GM12878 (cell line): Measurements from ENCODE around the gene MPDZ. TPM values are rescaled to one million over a fixed set of nuclear protein-coding genes. Genes with fewer than 3 reads are reported as not detected.

Experiments
- ATAC-seq: fragments of 200-7000 bp; cut with Tn5 transposase; 3 replicates; pipeline ENCODE4 v1.9.1; 2020; ENCODE audit warnings: mild to moderate bottlenecking, moderate library complexity
- BruUV-seq: library from RNA; stranded (reverse); fragments of 400-500 nt; replicated peaks from 2 replicates; lab custom pipeline; 2021; lab: Mats Ljungman, UMichigan
- CTCF ChIA-PET: fragments of 300-600 bp; sonication (Branson Sonifier 250); formaldehyde crosslinking; extraction: SDS; loops from one replicate; lab custom pipeline; 2021; ENCODE audit warnings: inconsistent platforms; lab: Yijun Ruan, JAX
- POLR2A ChIA-PET: fragments of 350-600 bp; formaldehyde crosslinking; extraction: SDS; loops from one replicate; lab custom pipeline; 2021; ENCODE audit warnings: inconsistent platforms; lab: Charles Lee
- RAD21 ChIA-PET: fragments of 300-600 bp; sonication (Branson Sonifier 250); formaldehyde crosslinking; loops from one replicate; lab custom pipeline; 2023; ENCODE audit warnings: antibody characterized with exemption; ENCODE audit not compliant: unreplicated experiment; lab: Charles Lee
- SMC1A ChIA-PET: fragments of 300-600 bp; sonication (Branson Sonifier 250); formaldehyde crosslinking; loops from one replicate; lab custom pipeline; 2023; ENCODE audit not compliant: unreplicated experiment, uncharacterized antibody; lab: Charles Lee
- DNase-seq: peaks from one replicate; pipeline ENCODE4 v3.0.0-alpha.2; 2011; ENCODE audit warnings: low read depth, low spot score
- FAIRE-seq: peaks from 3 replicates; lab custom pipeline; 2011; peaks lifted over from hg19 to GRCh38; lab: Jason Lieb, UNC
- H2AFZ ChIP-seq: 2 replicates; pipeline ENCODE4 v1.6.0; 2011; ENCODE audit warnings: low read depth, low read length, control low read depth; ENCODE audit not compliant: control insufficient read depth
- H3K27ac ChIP-seq: 2 replicates; pipeline ENCODE4 v1.5.1; 2011; ENCODE audit warnings: control low read depth; ENCODE audit not compliant: control insufficient read depth, insufficient read depth
- H3K27me3 ChIP-seq, 2 experiments: replicated peaks in 1 of 2; 2 replicates each; pipeline versions ENCODE4 v1.6.0 to v1.6.1; 2011; ENCODE audit warnings: low read length in 1 of 2; ENCODE audit not compliant: control insufficient read depth in 2 of 2, insufficient read depth in 2 of 2
- H3K36me3 ChIP-seq, 2 experiments: 2 replicates each; pipeline ENCODE4 v1.5.1; 2011; ENCODE audit warnings: low read length in 1 of 2; ENCODE audit not compliant: control insufficient read depth in 2 of 2, insufficient read depth in 2 of 2
- H3K4me1 ChIP-seq: 2 replicates; pipeline ENCODE4 v1.6.1; 2011; ENCODE audit warnings: mild to moderate bottlenecking, low read length, moderate library complexity, mixed read lengths; ENCODE audit not compliant: control insufficient read depth, insufficient read depth
- H3K4me2 ChIP-seq: 2 replicates; pipeline ENCODE4 v1.6.0; 2011; ENCODE audit warnings: control low read depth; ENCODE audit not compliant: control insufficient read depth, insufficient read depth
- H3K4me3 ChIP-seq: fragments of 200-600 bp; sonication (generic); 2 replicates; pipeline ENCODE4 v1.5.1; 2016
- H3K79me2 ChIP-seq: 2 replicates; pipeline ENCODE4 v1.6.0; 2011; ENCODE audit warnings: low read length; ENCODE audit not compliant: control insufficient read depth, insufficient read depth
- H3K9ac ChIP-seq: 2 replicates; pipeline ENCODE4 v1.8.0; 2011; ENCODE audit warnings: low read length, control low read depth, mixed read lengths; ENCODE audit not compliant: control insufficient read depth, insufficient read depth
- H3K9me3 ChIP-seq: replicated peaks from 3 replicates; pipeline ENCODE4 v1.5.1; 2011; ENCODE audit warnings: mild to moderate bottlenecking, low read length; ENCODE audit not compliant: control insufficient read depth, insufficient read depth
- H4K20me1 ChIP-seq: 2 replicates; pipeline ENCODE4 v1.6.0; 2011; ENCODE audit not compliant: control insufficient read depth, insufficient read depth
- BACH1 ChIP-seq: fragments of 450-650 bp; IDR thresholded peaks from 2 replicates; pipeline ENCODE4 v1.6.1; 2017; ENCODE audit warnings: mild to moderate bottlenecking, borderline replicate concordance
- EZH2 ChIP-seq: IDR thresholded peaks from 2 replicates; pipeline ENCODE4 v1.6.1; 2012; ENCODE audit warnings: low read depth, mild to moderate bottlenecking, control low read depth, inconsistent platforms, low read length, borderline replicate concordance; ENCODE audit not compliant: control insufficient read depth
- IKZF2 ChIP-seq, 2 experiments: fragments of 450-650 bp; IDR thresholded peaks; 2 replicates each; pipeline ENCODE4 v1.6.1; 2017; ENCODE audit warnings: mild to moderate bottlenecking in 2 of 2, moderate library complexity in 2 of 2
- SMARCA5 ChIP-seq: fragments of 450-650 bp; IDR thresholded peaks from 2 replicates; pipeline ENCODE4 v1.6.1; 2017; ENCODE audit warnings: mild to moderate bottlenecking
- SREBF1 ChIP-seq: IDR thresholded peaks from 2 replicates; pipeline ENCODE4 v1.6.1; 2012; ENCODE audit warnings: mild to moderate bottlenecking, low read length
- ZNF274 ChIP-seq: IDR thresholded peaks from one replicate; pipeline ENCODE4 v1.8.0; 2011; ENCODE audit not compliant: insufficient read length, insufficient read depth
- WGBS: methylation state at CpG from one replicate; pipeline ENCODE4 v1.1.6; 2016; ENCODE audit warnings: low lambda C conversion rate; ENCODE audit not compliant: insufficient replicate concordance, insufficient coverage; ENCODE audit errors: missing lambda C conversion rate; 5-methylcytosine and 5-hydroxymethylcytosine counted together
- in situ Hi-C: fragments of 300-500 bp; cut with MboI; formaldehyde crosslinking; loops from 9 replicates; pipeline ENCODE4 v1.14.3; 2018; ENCODE audit warnings: mixed read lengths
- intact Hi-C: fragments of 100-400 bp; cut with micrococcal nuclease; formaldehyde crosslinking; loops from one replicate; pipeline ENCODE4 v1.14.2; 2022; ENCODE audit not compliant: unreplicated experiment
- polyA plus RNA-seq, 11 experiments: library from polyadenylated mRNA; depleted of rRNA in 4 of 11; unstranded in 6 of 11; stranded (reverse) in 5 of 11; fragments of >200 nt; fragmentation: Nextera tagmentation in 4 of 11; fragmentation: Illumina TruSeq in 1 of 11; extraction: Ambion mirVana in 4 of 11; extraction: Trizol in 1 of 11; gene quantifications; 1 replicate in 1 of 11; 2 replicates in 10 of 11; pipeline versions ENCODE4 v1.2.1 to v1.2.3, GENCODE V29; 2011 to 2016; ENCODE audit warnings: inconsistent platforms in 2 of 11, missing spikeins in 2 of 11, low read depth in 1 of 11
- total RNA-seq, 4 experiments: library from RNA; depleted of rRNA in 3 of 4; stranded (reverse); fragments of >200 nt in 3 of 4; fragmentation: Illumina TruSeq in 1 of 4; extraction: Trizol in 1 of 4; gene quantifications; 2 replicates each; pipeline versions ENCODE4 v1.2.1 to v1.2.3, GENCODE V29; 2013 to 2021
- TF ChIP-seq, protein P1 (sequence below): IDR thresholded peaks from 2 replicates; pipeline ENCODE4 v1.6.1; 2012; ENCODE audit warnings: low read depth, low read length, improper control_type of control experiment
- TF ChIP-seq, protein P2 (sequence below): IDR thresholded peaks from 2 replicates; pipeline ENCODE4 v1.6.1; 2012; ENCODE audit warnings: mild to moderate bottlenecking, low read depth, low read length

The MPDZ gene
- total and polyA plus RNA-seq, 10 of the 15 experiments (the other 5 are each of a cell fraction or from before 2014, with no cell fraction given), result 0.36 TPM; not detected in 9

DNA sequence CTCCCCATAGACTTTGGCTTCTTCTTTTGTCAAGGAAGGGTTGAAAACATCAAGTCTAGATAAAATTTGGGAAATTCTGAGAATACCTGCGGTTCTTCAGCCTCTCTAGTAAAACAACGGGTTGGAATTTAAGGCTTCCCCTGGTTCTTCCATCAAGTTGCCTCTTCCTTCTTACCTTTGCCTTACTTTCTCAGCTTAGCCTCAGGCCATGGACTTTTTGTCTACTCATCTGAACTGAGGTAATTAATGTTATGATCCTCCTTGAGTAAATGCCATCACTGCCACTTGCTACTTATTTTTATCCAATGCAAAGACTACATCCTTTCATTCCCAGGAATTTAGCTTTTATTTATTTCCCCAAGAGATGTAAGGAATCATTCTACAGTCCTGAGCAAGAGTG lies 184.4 kb downstream of the MPDZ start:
- ChIA-PET RAD21 (no interaction called here), POLR2A (no interaction called here), SMC1A (no interaction called here), CTCF (no interaction called here)
- no TSS peak for BruUV-seq
- DNase-seq (no peak), ATAC-seq (no peak), FAIRE-seq (no peak)
- no peaks in the 10 kb centered on the region for H3K79me2 ChIP-seq
- no peak overlapping the region for H3K27ac ChIP-seq
- no peak overlapping the region for H3K4me3 ChIP-seq
- H3K9ac ChIP-seq, result no peak overlapping the region
- no peaks in the 10 kb centered on the region for H3K4me1 ChIP-seq
- no peak overlapping the region for H2AFZ ChIP-seq
- in situ Hi-C loops (no loop called here), intact Hi-C loops (no loop called here)
- H4K20me1 ChIP-seq, result no peaks in the 10 kb centered on the region
- H3K4me2 ChIP-seq, result no peak overlapping the region
- H3K36me3 ChIP-seq, result no peaks in the 10 kb centered on the region
- TF ChIP-seq, protein P1, sequence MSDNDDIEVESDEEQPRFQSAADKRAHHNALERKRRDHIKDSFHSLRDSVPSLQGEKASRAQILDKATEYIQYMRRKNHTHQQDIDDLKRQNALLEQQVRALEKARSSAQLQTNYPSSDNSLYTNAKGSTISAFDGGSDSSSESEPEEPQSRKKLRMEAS, result no peak
- TF ChIP-seq IKZF2 (IDR thresholded peaks at IDR 0.05), result no peak
- TF ChIP-seq, protein P2, sequence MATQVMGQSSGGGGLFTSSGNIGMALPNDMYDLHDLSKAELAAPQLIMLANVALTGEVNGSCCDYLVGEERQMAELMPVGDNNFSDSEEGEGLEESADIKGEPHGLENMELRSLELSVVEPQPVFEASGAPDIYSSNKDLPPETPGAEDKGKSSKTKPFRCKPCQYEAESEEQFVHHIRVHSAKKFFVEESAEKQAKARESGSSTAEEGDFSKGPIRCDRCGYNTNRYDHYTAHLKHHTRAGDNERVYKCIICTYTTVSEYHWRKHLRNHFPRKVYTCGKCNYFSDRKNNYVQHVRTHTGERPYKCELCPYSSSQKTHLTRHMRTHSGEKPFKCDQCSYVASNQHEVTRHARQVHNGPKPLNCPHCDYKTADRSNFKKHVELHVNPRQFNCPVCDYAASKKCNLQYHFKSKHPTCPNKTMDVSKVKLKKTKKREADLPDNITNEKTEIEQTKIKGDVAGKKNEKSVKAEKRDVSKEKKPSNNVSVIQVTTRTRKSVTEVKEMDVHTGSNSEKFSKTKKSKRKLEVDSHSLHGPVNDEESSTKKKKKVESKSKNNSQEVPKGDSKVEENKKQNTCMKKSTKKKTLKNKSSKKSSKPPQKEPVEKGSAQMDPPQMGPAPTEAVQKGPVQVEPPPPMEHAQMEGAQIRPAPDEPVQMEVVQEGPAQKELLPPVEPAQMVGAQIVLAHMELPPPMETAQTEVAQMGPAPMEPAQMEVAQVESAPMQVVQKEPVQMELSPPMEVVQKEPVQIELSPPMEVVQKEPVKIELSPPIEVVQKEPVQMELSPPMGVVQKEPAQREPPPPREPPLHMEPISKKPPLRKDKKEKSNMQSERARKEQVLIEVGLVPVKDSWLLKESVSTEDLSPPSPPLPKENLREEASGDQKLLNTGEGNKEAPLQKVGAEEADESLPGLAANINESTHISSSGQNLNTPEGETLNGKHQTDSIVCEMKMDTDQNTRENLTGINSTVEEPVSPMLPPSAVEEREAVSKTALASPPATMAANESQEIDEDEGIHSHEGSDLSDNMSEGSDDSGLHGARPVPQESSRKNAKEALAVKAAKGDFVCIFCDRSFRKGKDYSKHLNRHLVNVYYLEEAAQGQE, result no peak
- TF ChIP-seq SREBF1, result no peak
- TF ChIP-seq SMARCA5, result no peak
- TF ChIP-seq ZNF274, result no peak
- TF ChIP-seq BACH1, result no peak
- TF ChIP-seq EZH2, result no peak
- 29% methylated on average over 2 of the region's 2 CpGs for WGBS
- H3K9me3 ChIP-seq, result no peaks in the 10 kb centered on the region
- H3K27me3 ChIP-seq, result no peaks in the 10 kb centered on the region
